K562 (cell line): ENCODE results near the gene TTC13. TPM values are rescaled to one million over a fixed set of nuclear protein-coding genes. Genes with fewer than 3 reads are reported as not detected.

ENCODE experiments used
- ATAC-seq: fragments of 200-7000 bp; cut with Tn5 transposase; 3 replicates; pipeline ENCODE4 v1.9.1; 2020; ENCODE audit warnings: moderate library complexity
- BruUV-seq: library from RNA; stranded (reverse); fragments of 400-500 nt; replicated peaks from 2 replicates; lab custom pipeline; 2021; lab: Mats Ljungman, UMichigan
- CTCF ChIA-PET: fragments of 300-600 bp; formaldehyde crosslinking; extraction: SDS; loops from one replicate; lab custom pipeline; 2021; ENCODE audit warnings: low intra/inter-chr PET ratio; lab: Yijun Ruan, JAX
- POLR2A ChIA-PET: fragments of 300-600, 350-650 bp; sonication (Branson Sonifier 250); formaldehyde crosslinking; extraction: SDS; loops from one replicate; lab custom pipeline; 2021; ENCODE audit warnings: antibody characterized with exemption, inconsistent platforms; lab: Yijun Ruan, JAX
- DNase-seq, 4 experiments: peaks; one replicate each; pipeline versions ENCODE4 v3.0.0 to v3.0.0-alpha.2; 2011 to 2018; ENCODE audit warnings: low spot score in 3 of 4, mixed read lengths in 3 of 4; ENCODE audit errors: extremely low read depth in 1 of 4
- FAIRE-seq: peaks from 2 replicates; lab custom pipeline; 2011; peaks lifted over from hg19 to GRCh38; lab: Jason Lieb, UNC
- H2AFZ ChIP-seq: 2 replicates; pipeline ENCODE4 v1.6.0; 2011; ENCODE audit warnings: low read depth, low read length, control low read depth, inconsistent platforms
- H3K27ac ChIP-seq: fragments of 200-600 bp; 3 replicates; pipeline ENCODE4 v1.8.0; 2011; ENCODE audit warnings: low read depth, mild to moderate bottlenecking, control low read depth, inconsistent platforms, low read length, moderate library complexity, mixed read lengths; ENCODE audit errors: extremely low read depth
- H3K27me3 ChIP-seq, 2 experiments: fragments of 300-600 bp in 1 of 2; 2 replicates in 1 of 2; 3 replicates in 1 of 2; pipeline versions ENCODE4 v1.6.0 to v1.8.0; 2011; ENCODE audit warnings: inconsistent platforms in 2 of 2, low read length in 2 of 2, mild to moderate bottlenecking in 1 of 2, mixed read lengths in 1 of 2, moderate library complexity in 1 of 2; ENCODE audit not compliant: control insufficient read depth in 2 of 2, insufficient read depth in 2 of 2
- H3K36me3 ChIP-seq: fragments of 300-600 bp; 3 replicates; pipeline ENCODE4 v1.8.0; 2011; ENCODE audit warnings: mild to moderate bottlenecking, low read length, inconsistent platforms; ENCODE audit not compliant: control insufficient read depth, insufficient read depth
- H3K4me1 ChIP-seq, 2 experiments: fragments of 200-600 bp in 1 of 2; replicated peaks in 1 of 2; 2 replicates in 1 of 2; 3 replicates in 1 of 2; pipeline versions ENCODE4 v1.5.1 to v1.8.0; 2011; ENCODE audit warnings: inconsistent platforms in 2 of 2, low read length in 2 of 2, mild to moderate bottlenecking in 1 of 2, mixed read lengths in 1 of 2, moderate library complexity in 1 of 2; ENCODE audit not compliant: control insufficient read depth in 2 of 2, insufficient read depth in 2 of 2
- H3K4me2 ChIP-seq: 2 replicates; pipeline ENCODE4 v1.6.1; 2011; ENCODE audit warnings: low read length, control low read depth, inconsistent platforms, mixed read lengths; ENCODE audit not compliant: insufficient read depth
- H3K4me3 ChIP-seq: fragments of 200-600 bp; sonication (generic), shearing (Covaris generic); 2 replicates; pipeline ENCODE4 v1.5.1; 2016; ENCODE audit warnings: control low read depth, inconsistent platforms
- H3K79me2 ChIP-seq: fragments of 200-600 bp; 3 replicates; pipeline ENCODE4 v1.8.0; 2011; ENCODE audit warnings: low read length, inconsistent platforms; ENCODE audit not compliant: control insufficient read depth, insufficient read depth
- H3K9ac ChIP-seq, 2 experiments: 2 replicates each; pipeline versions ENCODE4 v1.6.0 to v1.6.1; 2011; ENCODE audit warnings: low read depth in 2 of 2, low read length in 2 of 2, control low read depth in 1 of 2, inconsistent platforms in 1 of 2, mild to moderate bottlenecking in 1 of 2, mixed read lengths in 1 of 2; ENCODE audit not compliant: insufficient read depth in 1 of 2
- H3K9me1 ChIP-seq: one replicate; pipeline ENCODE4 v1.6.0; 2011; ENCODE audit warnings: inconsistent platforms, mild to moderate bottlenecking, low read length, moderate library complexity; ENCODE audit not compliant: control insufficient read depth, insufficient read depth
- H3K9me3 ChIP-seq: replicated peaks from 2 replicates; pipeline ENCODE4 v1.5.1; 2011; ENCODE audit warnings: low read depth, low read length, inconsistent platforms; ENCODE audit not compliant: control insufficient read depth, insufficient read depth
- H4K20me1 ChIP-seq: replicated peaks from 2 replicates; pipeline ENCODE4 v1.6.1; 2011; ENCODE audit warnings: low read length, inconsistent platforms, mixed read lengths; ENCODE audit not compliant: control insufficient read depth, insufficient read depth
- NFE2L1 ChIP-seq: fragments of 450-650 bp; IDR thresholded peaks from 2 replicates; pipeline ENCODE4 v1.6.1; 2016; ENCODE audit warnings: missing genetic modification characterization, low read depth, mild to moderate bottlenecking, missing compliant biosample characterization, moderate library complexity, borderline replicate concordance
- POU5F1 ChIP-seq: fragments of 150-350 bp; IDR thresholded peaks from 2 replicates; pipeline ENCODE4 v1.6.1; 2014; ENCODE audit warnings: borderline replicate concordance, low read length, low read depth, mild to moderate bottlenecking; ENCODE audit not compliant: partially characterized antibody
- RBM25 ChIP-seq: fragments of 200-400 bp; formaldehyde crosslinking; IDR thresholded peaks from 2 replicates; pipeline ENCODE4 v1.6.1; 2018; ENCODE audit warnings: low read length, low read depth, moderate library complexity; ENCODE audit not compliant: severe bottlenecking
- RCOR1 ChIP-seq, 2 experiments: IDR thresholded peaks; 2 replicates each; pipeline ENCODE4 v1.6.1; 2012; ENCODE audit warnings: low read depth in 2 of 2, low read length in 2 of 2, borderline replicate concordance in 1 of 2, improper control_type of control experiment in 1 of 2
- SMAD2 ChIP-seq: fragments of 150-350 bp; IDR thresholded peaks from 2 replicates; pipeline ENCODE4 v1.6.1; 2014; ENCODE audit warnings: low read depth, mild to moderate bottlenecking, low read length
- TARDBP ChIP-seq: fragments of 450-650 bp; IDR thresholded peaks from 2 replicates; pipeline ENCODE4 v1.6.1; 2016
- WHSC1 ChIP-seq: IDR thresholded peaks from one replicate; pipeline ENCODE4 v1.6.1; 2012; ENCODE audit warnings: low read length, control low read depth, inconsistent platforms
- ZNF124 ChIP-seq: sonication (generic); formaldehyde crosslinking; IDR thresholded peaks from 2 replicates; pipeline ENCODE4 v1.8.1; 2022; ENCODE audit warnings: missing genetic modification reagents
- ZNF146 ChIP-seq: IDR thresholded peaks from one replicate; pipeline ENCODE4 v1.6.1; 2018; ENCODE audit warnings: missing compliant biosample characterization; ENCODE audit not compliant: unreplicated experiment
- ZNF165 ChIP-seq: fragments of 250-450 bp; sonication (Bioruptor Pico); IDR thresholded peaks from 2 replicates; pipeline ENCODE4 v1.4.0; 2020; ENCODE audit warnings: borderline replicate concordance
- ZNF212 ChIP-seq: fragments of 450-650 bp; formaldehyde crosslinking; IDR thresholded peaks from 2 replicates; pipeline ENCODE4 v1.4.0; 2020; ENCODE audit warnings: mild to moderate bottlenecking
- ZNF324 ChIP-seq: fragments of 250-450 bp; sonication (Bioruptor Pico); IDR thresholded peaks from 2 replicates; pipeline ENCODE4 v1.4.0; 2020; ENCODE audit warnings: mild to moderate bottlenecking
- ZNF584 ChIP-seq: fragments of 200-800 bp; sonication (Bioruptor generic); IDR thresholded peaks from 2 replicates; pipeline ENCODE4 v1.6.1; 2016; ENCODE audit warnings: low read depth, mild to moderate bottlenecking, missing genetic modification characterization, missing compliant biosample characterization
- WGBS: fragments of 100-300 bp; shearing (Covaris generic); methylation state at CpG from one replicate; pipeline ENCODE4 v1.1.6; 2016; ENCODE audit warnings: low coverage, mixed read lengths; ENCODE audit not compliant: insufficient coverage; ENCODE audit errors: missing lambda C conversion rate; 5-methylcytosine and 5-hydroxymethylcytosine counted together
- in situ Hi-C: fragments of 300-500 bp; cut with MboI; formaldehyde crosslinking; loops from 4 replicates; pipeline ENCODE4 v1.15.0; 2018; ENCODE audit warnings: inconsistent platforms, mixed read lengths
- intact Hi-C: fragments of 100-400 bp; cut with micrococcal nuclease; formaldehyde crosslinking; loops from 2 replicates; pipeline ENCODE4 v1.14.2; 2022
- polyA plus RNA-seq, 8 experiments: library from polyadenylated mRNA; depleted of rRNA in 4 of 8; stranded (reverse) in 5 of 8; unstranded in 3 of 8; fragments of >200 nt; fragmentation: Nextera tagmentation in 2 of 8; fragmentation: Illumina TruSeq in 1 of 8; extraction: Ambion mirVana in 2 of 8; extraction: Trizol in 1 of 8; gene quantifications; 2 replicates each; pipeline versions ENCODE4 v1.2.1 to v1.2.3, GENCODE V29; 2011 to 2014; ENCODE audit warnings: inconsistent platforms in 1 of 8, missing spikeins in 1 of 8
- total RNA-seq, 7 experiments: library from RNA; depleted of rRNA in 6 of 7; stranded (reverse); fragments of >200 nt in 6 of 7; fragmentation: Illumina TruSeq in 2 of 7; extraction: Trizol in 2 of 7; gene quantifications; 2 replicates each; pipeline versions ENCODE4 v1.2.1 to v1.2.3, GENCODE V29; 2011 to 2021; ENCODE audit warnings: low replicate concordance in 1 of 7
- TF ChIP-seq, protein P1 (sequence below): sonication (generic); formaldehyde crosslinking; IDR thresholded peaks from 2 replicates; pipeline ENCODE4 v1.8.0; 2022; ENCODE audit warnings: mild to moderate bottlenecking, low read depth, missing genetic modification reagents
- TF ChIP-seq, protein P2 (sequence below): fragments of 450-650 bp; IDR thresholded peaks from 2 replicates; pipeline ENCODE4 v1.6.1; 2016; ENCODE audit warnings: antibody characterized with exemption

Gene TTC13
- total and polyA plus RNA-seq, 9 of the 15 experiments (the other 6 are each of a cell fraction or from before 2014, with no cell fraction given), result 1.7 to 13.8 (median 9.6) TPM

DNA sequence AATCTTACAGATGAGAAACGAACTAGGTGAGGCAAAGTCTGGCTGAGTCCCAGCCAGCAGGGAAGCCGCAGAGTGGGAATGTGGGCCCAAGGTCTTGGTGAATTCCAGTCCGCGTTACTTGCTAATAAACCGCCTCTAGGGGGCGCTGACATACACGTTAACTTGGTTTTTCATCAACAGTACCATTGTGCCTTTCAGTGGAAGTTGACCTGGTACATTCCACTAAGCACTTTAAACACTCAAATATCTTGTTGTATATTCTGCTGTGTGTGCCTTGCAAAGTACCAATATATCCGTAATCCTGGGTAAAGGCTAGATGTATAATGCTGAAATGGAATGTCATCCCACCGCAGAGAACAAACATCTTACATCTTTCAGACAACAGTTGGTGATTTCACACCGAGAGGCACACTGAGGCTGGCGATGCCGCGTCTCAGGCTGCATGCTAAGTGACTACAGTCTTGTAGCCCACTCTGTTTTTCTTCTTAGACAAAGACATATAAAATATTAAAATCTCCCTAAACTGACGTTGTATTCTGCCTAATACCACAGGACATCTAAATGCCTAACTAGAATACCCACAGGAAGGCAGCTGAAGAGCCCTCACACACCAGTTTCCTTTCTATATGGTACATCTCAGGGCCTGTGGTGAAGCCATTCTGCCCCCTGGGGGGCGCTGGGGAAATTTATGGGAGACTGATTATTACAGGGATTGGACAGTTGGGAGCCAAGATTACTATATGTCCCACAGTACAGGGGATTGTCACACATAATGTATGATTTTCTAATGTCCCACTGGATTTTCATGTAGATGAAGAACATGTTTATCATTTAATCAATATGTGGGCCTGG lies 61.2 kb downstream of the TTC13 start:
- CTCF ChIA-PET, result interaction anchor here (0.6 to 2.9 kb wide), 7 partner anchors 120 to 294 kb away, joined by 3 to 19 read pairs (median 5); no protein-coding TSS in a partner anchor
- H3K4me1 ChIP-seq, result peaks cover 0 to 9% of the 10 kb centered on the region in 2 experiments; a peak in 3 of 5 replicates
- ATAC-seq (peak; percentile 95), DNase-seq (peak; percentile 72 to 94 (median 74)), FAIRE-seq (peak; percentile 89)
- H3K27me3 ChIP-seq, result no peaks in the 10 kb centered on the region
- peak overlapping the region; percentile 16; the same call in 1 of the 2 replicates for H3K4me2 ChIP-seq
- H3K9me1 ChIP-seq, result no peaks in the 10 kb centered on the region
- H4K20me1 ChIP-seq, result no peaks in the 10 kb centered on the region
- no peak overlapping the region for H2AFZ ChIP-seq
- intact Hi-C loops, result loop anchor here (1.0 to 10.0 kb wide), 7 partner anchors 61 to 677 kb away; partner anchors contain the start of genes ARV1 and TTC13
- peaks cover 12% of the 10 kb centered on the region for H3K36me3 ChIP-seq
- H3K9ac ChIP-seq, result no peak overlapping the region
- H3K79me2 ChIP-seq, result no peaks in the 10 kb centered on the region
- 36% methylated on average over 15 of the region's 15 CpGs for WGBS
- BruUV-seq, result no TSS peak
- H3K4me3 ChIP-seq, result no peak overlapping the region
- H3K27ac ChIP-seq, result no peak overlapping the region
- no peaks in the 10 kb centered on the region for H3K9me3 ChIP-seq
- in situ Hi-C loops, result no loop called here
- POLR2A ChIA-PET, result no interaction called here
- TF ChIP-seq ZNF324 (CRISPR knock-in tag) (no peak), TARDBP (no peak), ZNF212 (no peak), ZNF584 (CRISPR knock-in tag) (no peak), SMAD2 (no peak), ZNF165 (CRISPR knock-in tag) (0 out of 2 replicates have a peak, but pooled peaks have one; percentile 17), NFE2L1 (no peak), WHSC1 (no peak), ZNF146 (CRISPR knock-in tag) (no peak), POU5F1 (no peak), RCOR1 (IDR thresholded peaks at IDR 0.05; ENCODE audit: borderline replicate concordance in 1 of 2, low read depth in 2 of 2, low read length in 2 of 2) (0 out of 4 replicates have a peak, but pooled peaks of 1 of the 2 experiments have one; percentile 48), RBM25 (no peak), ZNF124 (CRISPR knock-in tag) (no peak)
- TF ChIP-seq, protein P1, sequence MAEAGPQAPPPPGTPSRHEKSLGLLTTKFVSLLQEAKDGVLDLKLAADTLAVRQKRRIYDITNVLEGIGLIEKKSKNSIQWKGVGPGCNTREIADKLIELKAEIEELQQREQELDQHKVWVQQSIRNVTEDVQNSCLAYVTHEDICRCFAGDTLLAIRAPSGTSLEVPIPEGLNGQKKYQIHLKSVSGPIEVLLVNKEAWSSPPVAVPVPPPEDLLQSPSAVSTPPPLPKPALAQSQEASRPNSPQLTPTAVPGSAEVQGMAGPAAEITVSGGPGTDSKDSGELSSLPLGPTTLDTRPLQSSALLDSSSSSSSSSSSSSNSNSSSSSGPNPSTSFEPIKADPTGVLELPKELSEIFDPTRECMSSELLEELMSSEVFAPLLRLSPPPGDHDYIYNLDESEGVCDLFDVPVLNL (CRISPR knock-in tag), result no peak
- TF ChIP-seq, protein P2, sequence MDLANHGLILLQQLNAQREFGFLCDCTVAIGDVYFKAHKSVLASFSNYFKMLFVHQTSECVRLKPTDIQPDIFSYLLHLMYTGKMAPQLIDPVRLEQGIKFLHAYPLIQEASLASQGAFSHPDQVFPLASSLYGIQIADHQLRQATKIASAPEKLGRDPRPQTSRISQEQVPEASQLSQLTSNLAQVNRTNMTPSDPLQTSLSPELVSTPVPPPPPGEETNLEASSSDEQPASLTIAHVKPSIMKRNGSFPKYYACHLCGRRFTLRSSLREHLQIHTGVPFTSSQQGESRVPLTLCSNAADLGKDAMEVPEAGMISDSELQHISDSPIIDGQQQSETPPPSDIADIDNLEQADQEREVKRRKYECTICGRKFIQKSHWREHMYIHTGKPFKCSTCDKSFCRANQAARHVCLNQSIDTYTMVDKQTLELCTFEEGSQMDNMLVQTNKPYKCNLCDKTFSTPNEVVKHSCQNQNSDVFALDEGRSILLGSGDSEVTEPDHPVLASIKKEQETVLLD, result no peak
